ENCODE data around the gene BUD31.

BUD31 gene

DNA sequence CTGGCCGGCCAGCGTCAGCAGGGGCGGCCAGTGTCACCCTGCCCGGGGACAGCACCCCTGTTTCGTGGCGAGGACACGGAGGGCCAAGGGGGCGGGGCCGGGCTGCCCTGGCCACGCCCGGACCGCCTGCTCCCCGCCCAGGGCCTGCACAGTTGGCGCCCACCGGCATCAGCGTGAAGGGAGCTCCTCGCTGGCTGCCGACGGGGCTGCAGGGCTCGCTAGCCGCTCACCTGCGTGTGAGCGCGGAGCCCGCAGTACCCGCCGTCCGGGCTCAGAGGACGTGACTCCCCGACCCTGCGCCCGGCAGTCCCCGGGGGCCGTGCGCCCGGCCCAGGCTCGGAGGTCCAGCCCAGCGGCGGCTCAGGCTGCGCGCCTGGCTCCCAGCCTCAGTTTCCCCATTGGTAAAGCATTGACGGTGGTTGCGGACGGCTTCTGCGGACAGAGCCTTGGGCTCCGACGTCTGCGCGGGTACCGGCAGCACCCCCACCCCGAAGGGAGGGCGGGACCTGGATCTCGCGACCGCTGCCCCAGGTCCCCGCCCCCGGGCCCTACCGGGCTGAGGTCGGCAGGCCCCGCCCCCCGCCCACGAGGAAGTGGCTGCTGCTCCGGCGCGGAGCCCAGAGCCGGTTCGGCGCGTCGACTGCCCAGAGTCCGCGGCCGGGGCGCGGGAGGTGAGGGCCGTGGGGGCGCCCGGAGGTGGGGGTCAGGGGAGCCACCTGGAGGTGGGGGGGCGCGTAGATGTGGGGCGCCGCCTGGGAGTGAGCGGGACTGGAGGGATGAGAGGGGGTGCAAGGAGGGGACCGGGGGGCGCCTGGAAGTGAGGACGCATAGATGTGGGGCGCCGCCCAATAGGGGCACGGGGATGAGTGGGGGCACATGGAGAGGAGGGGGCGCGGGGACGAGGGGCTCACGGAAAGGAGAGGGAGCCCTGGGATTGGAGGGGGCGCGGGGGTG lies 34.4 kb upstream of the BUD31 start, which contains the start of gene ARPC1B:
Gene ARPC1B (plus strand): TSS at position 620 of the 954 bp plus-strand sequence. CDS start 10,985 bp downstream, outside the sequence.
- peak within 1 kb of the TSS; percentile 86 for H3K27ac ChIP-seq
- no peak for TF ChIP-seq ZFX (IDR thresholded peaks at IDR 0.05; ENCODE audit: borderline replicate concordance)
- TF ChIP-seq, protein P1, sequence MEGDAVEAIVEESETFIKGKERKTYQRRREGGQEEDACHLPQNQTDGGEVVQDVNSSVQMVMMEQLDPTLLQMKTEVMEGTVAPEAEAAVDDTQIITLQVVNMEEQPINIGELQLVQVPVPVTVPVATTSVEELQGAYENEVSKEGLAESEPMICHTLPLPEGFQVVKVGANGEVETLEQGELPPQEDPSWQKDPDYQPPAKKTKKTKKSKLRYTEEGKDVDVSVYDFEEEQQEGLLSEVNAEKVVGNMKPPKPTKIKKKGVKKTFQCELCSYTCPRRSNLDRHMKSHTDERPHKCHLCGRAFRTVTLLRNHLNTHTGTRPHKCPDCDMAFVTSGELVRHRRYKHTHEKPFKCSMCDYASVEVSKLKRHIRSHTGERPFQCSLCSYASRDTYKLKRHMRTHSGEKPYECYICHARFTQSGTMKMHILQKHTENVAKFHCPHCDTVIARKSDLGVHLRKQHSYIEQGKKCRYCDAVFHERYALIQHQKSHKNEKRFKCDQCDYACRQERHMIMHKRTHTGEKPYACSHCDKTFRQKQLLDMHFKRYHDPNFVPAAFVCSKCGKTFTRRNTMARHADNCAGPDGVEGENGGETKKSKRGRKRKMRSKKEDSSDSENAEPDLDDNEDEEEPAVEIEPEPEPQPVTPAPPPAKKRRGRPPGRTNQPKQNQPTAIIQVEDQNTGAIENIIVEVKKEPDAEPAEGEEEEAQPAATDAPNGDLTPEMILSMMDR (IDR thresholded peaks at IDR 0.05) = no peak

DNA sequence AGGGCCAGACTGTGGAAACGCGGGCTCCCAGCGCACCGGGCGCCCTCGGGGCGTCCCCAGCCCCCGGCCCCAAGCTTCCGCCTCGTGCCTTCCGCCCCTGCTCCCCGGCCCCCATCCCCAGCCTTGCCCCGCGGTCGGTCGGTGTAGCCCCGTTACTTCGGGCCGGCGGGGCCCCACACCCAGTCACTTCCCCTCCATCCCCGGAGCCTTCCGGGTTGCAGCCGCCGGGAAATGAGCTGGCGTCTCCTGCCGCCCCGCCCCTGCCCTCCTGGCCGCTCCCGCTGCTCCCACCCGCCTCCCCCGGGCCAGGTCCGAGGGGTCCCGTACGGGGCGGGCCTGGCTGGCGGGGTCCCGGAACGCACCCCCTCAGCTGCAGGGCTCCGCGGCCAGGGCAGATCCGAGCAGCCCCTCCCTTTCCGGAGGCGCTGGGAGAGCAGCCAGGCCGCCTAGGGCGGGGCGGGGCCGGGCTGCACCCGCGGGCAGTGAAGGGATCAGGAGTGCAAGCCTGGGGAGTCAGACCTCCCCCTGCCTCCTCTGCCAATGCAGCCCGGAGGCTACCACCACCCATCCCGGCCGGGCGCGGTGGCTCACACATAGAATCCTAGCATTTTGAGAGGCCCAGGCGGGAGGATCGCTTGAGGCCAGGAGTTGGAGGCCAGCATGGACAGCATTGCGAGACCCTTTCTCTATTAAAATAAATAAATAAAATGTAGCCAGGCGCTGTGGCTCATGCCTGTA lies 33.5 kb upstream of the BUD31 start:
- no peak for TF ChIP-seq ZFX (IDR thresholded peaks at IDR 0.05; ENCODE audit: borderline replicate concordance)
- TF ChIP-seq, protein P1 (IDR thresholded peaks at IDR 0.05) = no peak
- peak overlapping the region; percentile 86 for H3K27ac ChIP-seq

DNA sequence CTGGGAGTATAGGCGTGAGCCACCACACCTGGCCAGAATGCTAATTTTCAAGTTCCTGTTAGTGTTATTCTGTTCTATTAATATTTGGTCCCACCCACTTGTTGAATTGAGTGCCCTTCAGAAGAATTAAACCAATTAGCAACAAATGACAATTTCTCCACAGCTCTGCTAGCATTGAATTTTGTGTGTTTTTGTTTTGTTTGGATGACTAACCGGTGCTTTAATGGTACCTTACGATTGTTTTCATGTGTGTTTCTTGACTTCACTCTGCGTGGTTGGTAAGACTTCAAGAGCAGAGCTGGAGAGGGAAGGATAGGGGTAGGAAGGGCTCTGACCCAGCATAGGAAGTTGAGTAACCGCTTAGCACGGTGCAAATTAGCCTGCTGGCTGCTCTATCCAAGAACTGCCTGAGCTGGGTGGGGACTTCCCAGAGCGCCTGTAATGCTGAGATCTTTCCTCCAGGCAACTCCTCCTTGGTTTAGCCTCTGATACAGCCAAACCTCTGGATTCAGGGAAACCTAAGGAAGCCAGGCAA lies 29.7 kb upstream of the BUD31 start:
- peak overlapping the region; percentile 27 for H3K27ac ChIP-seq
- TF ChIP-seq ZFX (IDR thresholded peaks at IDR 0.05; ENCODE audit: borderline replicate concordance) = no peak
- TF ChIP-seq, protein P1 (IDR thresholded peaks at IDR 0.05) = no peak

DNA sequence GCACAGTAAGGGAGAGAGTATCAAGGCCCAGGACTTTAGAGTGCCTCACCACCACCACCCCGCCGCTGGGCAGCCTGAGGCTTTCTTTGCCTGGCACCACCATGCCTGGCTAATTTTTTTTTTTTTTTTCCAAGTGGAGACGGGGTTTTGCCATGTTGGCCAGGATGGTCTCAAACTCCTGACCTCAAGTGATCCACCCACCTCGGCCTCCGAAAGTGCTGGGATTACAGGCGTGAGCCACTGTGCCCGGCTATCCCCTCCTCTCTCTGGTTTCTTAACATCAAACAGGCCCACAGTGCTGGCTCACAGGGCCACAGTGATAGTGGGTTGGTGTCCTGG lies 29.1 kb upstream of the BUD31 start:
- H3K27ac ChIP-seq = peak overlapping the region; percentile 27

DNA sequence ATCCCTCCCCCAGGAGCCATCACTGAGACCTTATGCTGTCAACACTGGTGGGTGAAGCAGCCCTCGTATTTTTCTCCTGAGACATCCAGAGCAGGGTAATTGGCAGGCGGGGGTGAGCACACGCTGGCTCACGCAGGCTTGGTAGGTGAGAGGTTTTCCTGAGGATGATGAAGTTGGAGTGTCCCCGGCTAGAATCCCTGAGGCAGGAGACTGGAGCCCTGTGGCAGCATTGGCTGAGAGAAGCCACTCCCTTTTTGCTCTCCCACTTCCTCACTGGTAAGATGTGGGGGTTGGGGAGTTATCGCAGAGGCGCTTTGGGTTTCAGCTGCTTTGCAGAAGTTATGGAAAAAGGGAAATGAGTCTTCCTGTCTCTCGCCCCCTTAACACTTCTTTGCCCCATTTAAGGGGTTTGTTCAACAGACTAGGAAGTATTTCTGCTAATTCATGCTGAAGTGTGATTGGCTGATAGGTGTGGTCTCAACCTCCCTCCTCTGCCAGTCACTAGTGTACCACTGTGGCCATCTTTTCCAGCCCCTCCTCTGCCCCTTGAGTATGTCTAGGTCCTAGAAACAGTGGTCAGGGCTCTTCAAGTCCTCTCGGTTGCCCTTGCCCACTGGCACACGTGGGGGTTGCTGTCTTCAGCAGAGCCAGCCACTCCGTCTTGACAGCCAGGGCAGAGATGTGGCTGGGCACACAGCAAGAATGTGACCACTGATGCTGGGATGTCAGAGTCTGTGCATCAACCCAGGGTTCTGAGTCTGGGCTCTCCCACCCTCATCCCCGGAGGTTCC lies 28.5 kb upstream of the BUD31 start:
- TF ChIP-seq, protein P1 (IDR thresholded peaks at IDR 0.05) = no peak
- no peak for TF ChIP-seq ZFX (IDR thresholded peaks at IDR 0.05; ENCODE audit: borderline replicate concordance)
- H3K27ac ChIP-seq = peak overlapping the region; percentile 27

DNA sequence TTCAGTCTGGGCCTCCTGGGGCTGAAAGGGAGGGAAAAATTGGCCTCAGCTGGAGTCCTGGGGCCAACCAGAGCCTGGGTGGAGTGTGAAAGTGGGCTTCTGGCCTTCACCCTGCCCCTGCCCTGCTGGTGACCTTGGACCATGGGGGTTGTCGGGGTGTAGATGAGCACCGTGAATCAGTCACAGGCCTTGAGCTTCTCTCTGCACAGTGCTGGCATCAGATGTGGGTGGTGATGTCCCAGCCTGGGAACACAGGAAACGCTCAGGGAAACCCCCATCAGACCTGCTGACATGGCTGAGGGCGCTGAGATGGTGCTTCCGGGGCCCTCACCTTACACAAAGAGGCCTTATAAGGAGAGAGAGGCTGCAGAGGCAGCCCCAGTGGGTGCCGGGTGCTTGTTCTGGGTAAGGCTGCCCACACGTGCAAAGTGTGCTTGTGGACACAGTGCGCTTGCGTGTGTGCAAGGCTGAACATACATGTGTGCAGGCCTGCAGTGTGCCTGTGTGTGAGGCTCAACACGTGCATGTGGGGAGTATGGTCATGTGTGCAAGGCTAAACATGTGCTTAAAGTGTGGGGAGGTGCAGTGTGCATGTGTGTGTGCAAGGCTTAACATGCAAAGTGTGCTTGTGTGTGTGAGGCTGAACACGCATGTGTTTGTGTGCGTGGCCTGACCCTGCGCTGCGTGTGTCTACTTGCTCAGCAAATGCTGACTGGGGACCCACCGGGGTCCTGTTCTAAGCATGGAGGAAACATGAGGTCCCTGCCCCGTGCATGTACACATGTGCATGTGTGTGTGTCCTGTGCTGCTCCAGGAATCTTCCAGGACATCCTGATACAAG lies 27.7 kb upstream of the BUD31 start:
- TF ChIP-seq, protein P1 (IDR thresholded peaks at IDR 0.05) = no peak
- TF ChIP-seq ZFX (IDR thresholded peaks at IDR 0.05; ENCODE audit: borderline replicate concordance) = no peak
- peak overlapping the region; percentile 27; the same call in 1 of the 2 replicates for H3K27ac ChIP-seq
